PFSK-1 (cell line): ENCODE data around the gene GBF1.
A peak's percentile ranks its signal among the peaks of the same experiment; 100 is the strongest.

Experiments used
- FOXP2 ChIP-seq: optimal IDR thresholded peaks from 2 replicates; pipeline ENCODE3; 2011; ENCODE audit warnings: borderline replicate concordance, control low read depth, inconsistent platforms; ENCODE audit not compliant: insufficient read depth; ENCODE audit errors: extremely low read length, extremely low read depth
- POLR2AphosphoS5 ChIP-seq: IDR thresholded peaks from 2 replicates; pipeline ENCODE4 v1.6.1; 2012; ENCODE audit warnings: low read depth, mild to moderate bottlenecking, control low read depth, low read length, moderate library complexity
- REST ChIP-seq, 2 experiments: IDR thresholded peaks; 2 replicates each; pipeline versions ENCODE4 v1.6.1 to v1.8.0; 2011 to 2012; ENCODE audit warnings: low read depth in 2 of 2, low read length in 2 of 2, control low read depth in 1 of 2, inconsistent platforms in 1 of 2, mild to moderate bottlenecking in 1 of 2, moderate library complexity in 1 of 2; ENCODE audit not compliant: insufficient read depth in 1 of 2
- SIN3A ChIP-seq: IDR thresholded peaks from 2 replicates; pipeline ENCODE4 v1.6.1; 2012; ENCODE audit warnings: mild to moderate bottlenecking, low read length, moderate library complexity, borderline replicate concordance; ENCODE audit not compliant: insufficient read depth
- TAF1 ChIP-seq: IDR thresholded peaks from 2 replicates; pipeline ENCODE4 v1.6.1; 2012; ENCODE audit warnings: low read length, control low read depth, borderline replicate concordance; ENCODE audit not compliant: insufficient read depth

The GBF1 gene

GRCh38 chr10:102229810-102230263 is 15.5 kb upstream of the GBF1 start:
- TF ChIP-seq REST (IDR thresholded peaks at IDR 0.05; ENCODE audit: insufficient read depth in 1 of 2, low read depth in 2 of 2, low read length in 2 of 2) (0 out of 4 replicates have a peak, but pooled peaks of 1 of the 2 experiments have one; percentile 47), POLR2AphosphoS5 (no peak)

- no peak for TF ChIP-seq POLR2AphosphoS5
- no peak for TF ChIP-seq FOXP2
- TF ChIP-seq REST (IDR thresholded peaks at IDR 0.05; ENCODE audit: insufficient read depth in 1 of 2, low read depth in 2 of 2, low read length in 2 of 2) = no peak
- TF ChIP-seq SIN3A = no peak
- TF ChIP-seq TAF1 = no peak
Observed at GRCh38 chr10:102230264-102230860, 15.0 kb upstream of the GBF1 start.

- TF ChIP-seq SIN3A (no peak), REST (IDR thresholded peaks at IDR 0.05; ENCODE audit: insufficient read depth in 1 of 2, low read depth in 2 of 2, low read length in 2 of 2) (no peak), TAF1 (no peak), FOXP2 (no peak)
Observed at GRCh38 chr10:102230861-102231356, 14.4 kb upstream of the GBF1 start.

DNA sequence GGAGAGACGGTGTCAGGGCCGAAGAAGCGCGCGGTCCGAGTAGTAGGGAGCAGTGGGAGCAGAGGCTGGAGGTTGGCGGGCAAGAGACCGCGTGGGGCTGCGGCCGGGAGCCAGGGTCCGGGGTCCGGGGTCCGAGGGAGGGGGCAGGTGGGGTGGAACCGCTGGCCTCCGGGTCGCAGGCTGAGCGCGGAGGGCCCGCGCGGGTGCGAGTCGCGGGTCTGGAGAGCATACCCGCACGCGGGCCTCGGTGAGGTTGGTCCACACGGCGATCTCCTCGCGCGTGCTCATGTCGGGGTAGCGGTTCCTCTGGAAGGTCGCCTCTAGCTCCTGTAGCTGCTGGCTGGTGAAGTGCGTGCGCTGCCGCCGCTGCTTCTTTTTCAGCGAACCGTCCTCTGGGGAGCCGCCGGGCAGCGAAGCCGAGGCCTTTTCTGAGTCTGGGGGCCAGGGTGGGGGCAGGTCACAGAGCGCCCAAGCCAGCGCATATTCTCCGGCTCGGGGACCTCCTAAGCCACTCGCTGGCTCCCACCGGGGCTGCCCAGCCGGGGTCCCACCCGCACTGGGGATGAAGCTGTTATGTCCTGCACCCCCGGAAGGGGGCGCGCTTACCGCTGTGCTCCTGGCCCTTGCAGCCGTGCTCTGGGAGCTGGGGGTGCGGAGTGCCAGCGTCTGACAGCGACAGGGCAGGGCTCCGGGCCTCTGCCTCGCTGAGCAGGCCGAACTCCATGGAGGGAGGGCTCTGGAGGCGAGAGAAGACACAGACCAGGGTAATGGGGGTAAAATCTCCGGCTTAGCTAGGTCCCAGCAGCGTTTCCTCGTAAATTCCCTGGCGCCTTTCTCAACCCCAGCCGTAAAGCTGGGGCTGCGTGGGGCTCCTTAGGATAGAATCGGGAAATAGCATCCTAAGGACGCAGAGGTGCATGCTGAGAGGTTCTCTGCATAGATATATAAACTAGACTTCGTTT is 13.7 kb upstream of the GBF1 start:
- TF ChIP-seq REST (IDR thresholded peaks at IDR 0.05; ENCODE audit: insufficient read depth in 1 of 2, low read depth in 2 of 2, low read length in 2 of 2) = no peak
- TF ChIP-seq TAF1 = no peak
- no peak for TF ChIP-seq FOXP2
- no peak for TF ChIP-seq SIN3A
- no peak for TF ChIP-seq POLR2AphosphoS5
